Panc1 (cell line): Measurements from ENCODE around the gene NOLC1. TPM values are rescaled to one million over a fixed set of nuclear protein-coding genes. Genes with fewer than 3 reads are reported as not detected.

Experiments
- ATAC-seq: fragments of 200-7000 bp; cut with Tn5 transposase; 2 replicates; pipeline ENCODE4 v1.9.1; 2020; ENCODE audit warnings: mild to moderate bottlenecking, moderate library complexity
- BruUV-seq: library from RNA; stranded (reverse); fragments of 400-500 nt; replicated peaks from 2 replicates; lab custom pipeline; 2021; lab: Mats Ljungman, UMichigan
- CTCF ChIA-PET: fragments of 300-600 bp; sonication (Branson Sonifier 250); formaldehyde crosslinking; loops from one replicate; lab custom pipeline; 2022; ENCODE audit warnings: antibody characterized with exemption; lab: Charles Lee
- POLR2A ChIA-PET: fragments of 300-600 bp; sonication (Branson Sonifier 250); formaldehyde crosslinking; loops from one replicate; lab custom pipeline; 2022; ENCODE audit warnings: antibody characterized with exemption; lab: Charles Lee
- DNase-seq: peaks from one replicate; pipeline ENCODE4 v3.0.0-alpha.2; 2010; ENCODE audit warnings: low read depth, low spot score
- H3K27ac ChIP-seq: 2 replicates; pipeline ENCODE4 v1.5.1; 2011; ENCODE audit warnings: mild to moderate bottlenecking, low read length, inconsistent platforms
- H3K27me3 ChIP-seq: fragments of 200-500 bp; sonication (Bioruptor generic); 2 replicates; pipeline ENCODE4 v1.6.0; 2014; ENCODE audit warnings: low read length, inconsistent platforms; ENCODE audit not compliant: control insufficient read depth, insufficient read depth
- H3K36me3 ChIP-seq: fragments of 200-500 bp; sonication (Bioruptor generic); 2 replicates; pipeline ENCODE4 v1.5.1; 2014; ENCODE audit warnings: inconsistent platforms, mild to moderate bottlenecking, low read length, moderate library complexity; ENCODE audit not compliant: control insufficient read depth, insufficient read depth
- H3K4me1 ChIP-seq: 2 replicates; pipeline ENCODE4 v1.5.1; 2011; ENCODE audit warnings: inconsistent platforms, mild to moderate bottlenecking, low read length, moderate library complexity; ENCODE audit not compliant: control insufficient read depth, insufficient read depth
- H3K4me3 ChIP-seq, 2 experiments: 2 replicates each; pipeline ENCODE4 v1.5.1; 2011 to 2012; ENCODE audit warnings: low read depth in 2 of 2, low read length in 2 of 2, mild to moderate bottlenecking in 2 of 2, inconsistent platforms in 1 of 2, moderate library complexity in 1 of 2
- H3K9me3 ChIP-seq: fragments of 200-500 bp; sonication (Bioruptor generic); 2 replicates; pipeline ENCODE4 v1.5.1; 2014; ENCODE audit warnings: low read depth, mild to moderate bottlenecking, inconsistent platforms, low read length, moderate library complexity; ENCODE audit not compliant: control insufficient read depth, insufficient read depth
- POLR2AphosphoS5 ChIP-seq: IDR thresholded peaks from 2 replicates; pipeline ENCODE4 v1.6.1; 2012; ENCODE audit warnings: mild to moderate bottlenecking, low read depth, low read length, moderate library complexity
- SIN3A ChIP-seq: IDR thresholded peaks from 2 replicates; pipeline ENCODE4 v1.6.1; 2012; ENCODE audit warnings: low read depth, mild to moderate bottlenecking, low read length, moderate library complexity, borderline replicate concordance; ENCODE audit not compliant: insufficient read depth
- TCF7L2 ChIP-seq: IDR thresholded peaks from 2 replicates; pipeline ENCODE4 v1.6.1; 2011; ENCODE audit warnings: mild to moderate bottlenecking, low read depth, low read length, inconsistent platforms
- in situ Hi-C: cut with HindIII; loops from 2 replicates; pipeline ENCODE4 v1.10.0; 2016; ENCODE audit warnings: low sequenced_read_pairs, low pct_unique_long_range_greater_than_20kb
- intact Hi-C: fragments of 100-400 bp; cut with micrococcal nuclease; formaldehyde crosslinking; loops from one replicate; pipeline ENCODE4 v1.10.0; 2022; ENCODE audit not compliant: unreplicated experiment
- total RNA-seq: library from RNA; stranded (reverse); gene quantifications from one replicate; pipeline ENCODE4 v1.2.1, GENCODE V29; 2021; ENCODE audit not compliant: unreplicated experiment
- TF ChIP-seq, protein P1 (sequence below), 2 experiments: IDR thresholded peaks; 2 replicates each; pipeline ENCODE4 v1.6.1; 2011 to 2012; ENCODE audit warnings: low read depth in 2 of 2, control low read depth in 1 of 2, low read length in 1 of 2, mild to moderate bottlenecking in 1 of 2, moderate library complexity in 1 of 2; ENCODE audit not compliant: insufficient read depth in 1 of 2
- TF ChIP-seq, protein P2 (sequence below): fragments of 450-650 bp; IDR thresholded peaks from 2 replicates; pipeline ENCODE4 v1.5.1; 2017; ENCODE audit warnings: mild to moderate bottlenecking

NOLC1 gene
- total RNA-seq, 1 experiment from 2014 or later: 182 TPM

DNA sequence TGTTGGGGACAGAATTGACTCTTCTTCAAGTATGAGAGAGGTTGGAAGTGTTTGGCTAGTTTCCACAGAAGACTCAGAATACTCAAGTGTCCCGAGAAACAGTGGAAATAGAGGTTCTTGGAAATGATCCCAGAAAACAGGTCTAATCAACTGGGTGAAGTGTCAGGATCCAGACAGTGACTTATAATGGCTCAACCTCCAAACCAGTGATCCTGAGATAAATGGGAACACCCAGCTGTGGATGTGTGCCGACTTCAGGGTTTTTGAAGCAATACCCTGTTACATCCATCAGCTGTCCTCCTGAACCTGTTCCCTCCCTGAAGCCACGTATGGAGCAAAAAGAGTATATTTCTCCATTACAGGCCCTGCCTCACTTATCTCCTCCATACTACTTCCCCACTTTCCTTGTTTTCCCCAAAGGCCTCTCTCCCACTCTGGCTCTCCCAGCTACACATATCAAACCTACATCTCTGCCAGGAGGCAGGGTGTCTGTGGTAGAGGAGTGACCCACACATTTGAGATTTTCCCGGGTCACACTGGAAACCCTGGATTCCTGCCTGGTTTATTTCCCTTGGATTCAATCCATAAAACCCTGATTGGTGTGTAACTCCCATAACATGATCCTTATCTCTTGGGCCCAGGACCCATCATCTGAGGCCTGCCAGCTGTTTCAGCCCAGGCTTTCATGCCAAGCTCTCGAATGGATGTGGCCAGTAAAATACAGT, 56.3 kb downstream of the NOLC1 start:
- TF ChIP-seq SIN3A: no peak
- no peaks in the 10 kb centered on the region; the same call in 1 of the 2 replicates for H3K4me1 ChIP-seq
- H3K4me3 ChIP-seq: no peak overlapping the region
- POLR2A ChIA-PET: interaction anchor here (0.6 to 0.7 kb wide), 2 partner anchors 39 to 242 kb away, joined by 4 read pairs; no protein-coding TSS in a partner anchor
- no peaks in the 10 kb centered on the region; the same call in 1 of the 2 replicates for H3K27me3 ChIP-seq
- CTCF ChIA-PET: interaction anchor here (0.7 kb wide), 1 partner anchor 140 kb away, joined by 3 read pairs; no protein-coding TSS in a partner anchor
- no TSS peak for BruUV-seq
- ATAC-seq (peak; percentile 63), DNase-seq (no peak)
- intact Hi-C loops: no loop called here
- H3K27ac ChIP-seq: no peak overlapping the region
- in situ Hi-C loops: no loop called here
- H3K36me3 ChIP-seq: no peaks in the 10 kb centered on the region
- H3K9me3 ChIP-seq: no peaks in the 10 kb centered on the region

DNA sequence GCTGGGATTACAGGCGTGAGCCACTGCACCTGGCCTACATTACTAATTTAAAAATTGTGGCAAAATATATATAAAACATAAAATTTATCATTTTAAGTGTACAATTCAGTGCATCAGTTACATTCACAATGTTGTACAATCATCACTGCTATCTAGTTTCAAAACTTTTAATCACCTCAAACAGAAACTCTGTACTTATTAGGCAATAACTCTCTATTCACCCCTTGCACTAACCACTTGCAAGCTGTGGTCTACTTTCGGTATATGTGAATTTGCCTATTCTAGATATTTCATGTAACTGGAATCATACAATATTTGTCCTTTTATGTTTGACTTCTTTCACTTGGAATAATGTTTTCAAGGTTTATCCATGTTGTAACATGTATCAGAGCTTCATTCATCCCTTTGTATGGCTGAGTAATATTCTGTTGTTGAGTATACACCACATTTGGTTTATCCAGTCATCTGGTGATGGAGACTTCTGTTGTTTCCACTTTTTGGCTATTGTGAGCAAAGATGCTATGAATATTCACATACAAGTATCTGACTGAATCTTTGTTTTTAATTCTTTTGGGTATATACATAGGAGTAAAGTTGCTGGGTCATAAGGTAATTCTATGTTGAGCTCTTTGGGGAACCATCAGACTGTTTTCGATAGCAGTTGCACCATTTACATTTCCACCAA, 59.6 kb downstream of the NOLC1 start:
- POLR2A ChIA-PET: interaction anchor here (0.6 kb wide), 1 partner anchor 491 kb away, joined by 3 read pairs; no protein-coding TSS in a partner anchor
- no peaks in the 10 kb centered on the region; the same call in 1 of the 2 replicates for H3K4me1 ChIP-seq
- H3K27me3 ChIP-seq: no peaks in the 10 kb centered on the region; the same call in 1 of the 2 replicates
- BruUV-seq: no TSS peak
- no peak overlapping the region for H3K27ac ChIP-seq
- in situ Hi-C loops: no loop called here
- DNase-seq (no peak), ATAC-seq (no peak)
- no peaks in the 10 kb centered on the region for H3K36me3 ChIP-seq
- no peak overlapping the region for H3K4me3 ChIP-seq
- CTCF ChIA-PET: no interaction called here
- TF ChIP-seq, protein P1, sequence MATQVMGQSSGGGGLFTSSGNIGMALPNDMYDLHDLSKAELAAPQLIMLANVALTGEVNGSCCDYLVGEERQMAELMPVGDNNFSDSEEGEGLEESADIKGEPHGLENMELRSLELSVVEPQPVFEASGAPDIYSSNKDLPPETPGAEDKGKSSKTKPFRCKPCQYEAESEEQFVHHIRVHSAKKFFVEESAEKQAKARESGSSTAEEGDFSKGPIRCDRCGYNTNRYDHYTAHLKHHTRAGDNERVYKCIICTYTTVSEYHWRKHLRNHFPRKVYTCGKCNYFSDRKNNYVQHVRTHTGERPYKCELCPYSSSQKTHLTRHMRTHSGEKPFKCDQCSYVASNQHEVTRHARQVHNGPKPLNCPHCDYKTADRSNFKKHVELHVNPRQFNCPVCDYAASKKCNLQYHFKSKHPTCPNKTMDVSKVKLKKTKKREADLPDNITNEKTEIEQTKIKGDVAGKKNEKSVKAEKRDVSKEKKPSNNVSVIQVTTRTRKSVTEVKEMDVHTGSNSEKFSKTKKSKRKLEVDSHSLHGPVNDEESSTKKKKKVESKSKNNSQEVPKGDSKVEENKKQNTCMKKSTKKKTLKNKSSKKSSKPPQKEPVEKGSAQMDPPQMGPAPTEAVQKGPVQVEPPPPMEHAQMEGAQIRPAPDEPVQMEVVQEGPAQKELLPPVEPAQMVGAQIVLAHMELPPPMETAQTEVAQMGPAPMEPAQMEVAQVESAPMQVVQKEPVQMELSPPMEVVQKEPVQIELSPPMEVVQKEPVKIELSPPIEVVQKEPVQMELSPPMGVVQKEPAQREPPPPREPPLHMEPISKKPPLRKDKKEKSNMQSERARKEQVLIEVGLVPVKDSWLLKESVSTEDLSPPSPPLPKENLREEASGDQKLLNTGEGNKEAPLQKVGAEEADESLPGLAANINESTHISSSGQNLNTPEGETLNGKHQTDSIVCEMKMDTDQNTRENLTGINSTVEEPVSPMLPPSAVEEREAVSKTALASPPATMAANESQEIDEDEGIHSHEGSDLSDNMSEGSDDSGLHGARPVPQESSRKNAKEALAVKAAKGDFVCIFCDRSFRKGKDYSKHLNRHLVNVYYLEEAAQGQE (IDR thresholded peaks at IDR 0.05; ENCODE audit: insufficient read depth in 1 of 2, low read depth in 2 of 2, low read length in 1 of 2): no peak
- TF ChIP-seq TCF7L2 (no peak), POLR2AphosphoS5 (no peak), SIN3A (no peak)
- TF ChIP-seq, protein P2, sequence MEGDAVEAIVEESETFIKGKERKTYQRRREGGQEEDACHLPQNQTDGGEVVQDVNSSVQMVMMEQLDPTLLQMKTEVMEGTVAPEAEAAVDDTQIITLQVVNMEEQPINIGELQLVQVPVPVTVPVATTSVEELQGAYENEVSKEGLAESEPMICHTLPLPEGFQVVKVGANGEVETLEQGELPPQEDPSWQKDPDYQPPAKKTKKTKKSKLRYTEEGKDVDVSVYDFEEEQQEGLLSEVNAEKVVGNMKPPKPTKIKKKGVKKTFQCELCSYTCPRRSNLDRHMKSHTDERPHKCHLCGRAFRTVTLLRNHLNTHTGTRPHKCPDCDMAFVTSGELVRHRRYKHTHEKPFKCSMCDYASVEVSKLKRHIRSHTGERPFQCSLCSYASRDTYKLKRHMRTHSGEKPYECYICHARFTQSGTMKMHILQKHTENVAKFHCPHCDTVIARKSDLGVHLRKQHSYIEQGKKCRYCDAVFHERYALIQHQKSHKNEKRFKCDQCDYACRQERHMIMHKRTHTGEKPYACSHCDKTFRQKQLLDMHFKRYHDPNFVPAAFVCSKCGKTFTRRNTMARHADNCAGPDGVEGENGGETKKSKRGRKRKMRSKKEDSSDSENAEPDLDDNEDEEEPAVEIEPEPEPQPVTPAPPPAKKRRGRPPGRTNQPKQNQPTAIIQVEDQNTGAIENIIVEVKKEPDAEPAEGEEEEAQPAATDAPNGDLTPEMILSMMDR: no peak
- intact Hi-C loops: no loop called here
- no peaks in the 10 kb centered on the region for H3K9me3 ChIP-seq

Other genes with a start within 250 kb of the NOLC1 start
- 30.6 TPM for gene ARMH3, start 96.2 kb upstream of the NOLC1 start, total RNA-seq
- 34.5 TPM for gene HPS6, start 87.0 kb upstream of the NOLC1 start, total RNA-seq
- 87.6 TPM for gene LDB1, start 32.0 kb upstream of the NOLC1 start, total RNA-seq
- 87.9 TPM for gene PPRC1, start 19.3 kb upstream of the NOLC1 start, total RNA-seq
- 1.2 TPM for gene ELOVL3, start 73.9 kb downstream of the NOLC1 start, total RNA-seq
- 0.49 TPM for gene PITX3, start 89.1 kb downstream of the NOLC1 start, total RNA-seq
- gene GBF1, start 93.1 kb downstream of the NOLC1 start, total RNA-seq: 65.0 TPM
- 105 TPM for gene NFKB2, start 243.3 kb downstream of the NOLC1 start, total RNA-seq